ENCODE data around the gene POLR2I.

Gene POLR2I

GRCh38 chr19:36101550-36102327 is 12.9 kb downstream of the POLR2I start:
- no peak overlapping the region for H3K9ac ChIP-seq (ENCODE audit: insufficient read length)
- no peaks in the 10 kb centered on the region for H3K9me3 ChIP-seq (ENCODE audit: low read depth, low read length)
- peaks cover 22% of the 10 kb centered on the region; the same call in 1 of the 2 replicates for H3K36me3 ChIP-seq (ENCODE audit: insufficient read depth, low read length)
- no peak overlapping the region for H3K27ac ChIP-seq
- no peak for TF ChIP-seq EZH2 (IDR thresholded peaks at IDR 0.05)
- TF ChIP-seq FOXP2 (optimal IDR thresholded peaks at IDR 0.05; ENCODE audit: control extremely low read depth, extremely low read length, insufficient read depth), result no peak
- TF ChIP-seq POLR2AphosphoS5 (IDR thresholded peaks at IDR 0.05; ENCODE audit: borderline replicate concordance, low read depth, low read length), result no peak
- no peak for DNase-seq (ENCODE audit: low read depth, low spot score)
- H3K4me3 ChIP-seq, result no peak overlapping the region

DNA sequence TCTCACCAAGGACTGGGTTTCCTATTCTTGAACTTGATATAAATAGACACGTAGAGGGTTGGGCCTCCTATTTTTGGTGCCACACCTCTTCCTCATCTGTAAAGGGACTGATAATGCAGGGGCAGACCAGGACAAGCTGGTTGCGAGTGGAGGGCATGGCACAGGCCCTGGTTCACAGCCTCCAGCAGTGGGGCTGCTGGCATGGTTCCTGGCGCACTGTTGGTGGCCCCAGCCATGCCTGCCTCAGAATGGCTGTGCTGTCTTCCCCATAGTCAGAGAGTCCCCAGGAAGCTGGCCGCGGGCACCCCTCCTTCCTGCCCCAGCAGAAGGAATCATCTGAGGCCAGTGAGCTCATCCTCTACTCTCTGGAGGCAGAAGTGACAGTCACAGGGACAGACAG is 14.2 kb downstream of the POLR2I start:
- Histone ChIP-seq H3K4me3 (no peak overlapping the region), H3K27ac (no peak overlapping the region), H3K9ac (ENCODE audit: insufficient read length) (no peak overlapping the region), H3K9me3 (ENCODE audit: low read depth, low read length) (no peaks in the 10 kb centered on the region), H3K36me3 (ENCODE audit: insufficient read depth, low read length) (peaks cover 22% of the 10 kb centered on the region; the same call in 1 of the 2 replicates)
- TF ChIP-seq POLR2AphosphoS5 (IDR thresholded peaks at IDR 0.05; ENCODE audit: borderline replicate concordance, low read depth, low read length), result no peak
- no peak for TF ChIP-seq FOXP2 (optimal IDR thresholded peaks at IDR 0.05; ENCODE audit: control extremely low read depth, extremely low read length, insufficient read depth)
- no peak for TF ChIP-seq EZH2 (IDR thresholded peaks at IDR 0.05)
- DNase-seq (ENCODE audit: low read depth, low spot score), result no peak

DNA sequence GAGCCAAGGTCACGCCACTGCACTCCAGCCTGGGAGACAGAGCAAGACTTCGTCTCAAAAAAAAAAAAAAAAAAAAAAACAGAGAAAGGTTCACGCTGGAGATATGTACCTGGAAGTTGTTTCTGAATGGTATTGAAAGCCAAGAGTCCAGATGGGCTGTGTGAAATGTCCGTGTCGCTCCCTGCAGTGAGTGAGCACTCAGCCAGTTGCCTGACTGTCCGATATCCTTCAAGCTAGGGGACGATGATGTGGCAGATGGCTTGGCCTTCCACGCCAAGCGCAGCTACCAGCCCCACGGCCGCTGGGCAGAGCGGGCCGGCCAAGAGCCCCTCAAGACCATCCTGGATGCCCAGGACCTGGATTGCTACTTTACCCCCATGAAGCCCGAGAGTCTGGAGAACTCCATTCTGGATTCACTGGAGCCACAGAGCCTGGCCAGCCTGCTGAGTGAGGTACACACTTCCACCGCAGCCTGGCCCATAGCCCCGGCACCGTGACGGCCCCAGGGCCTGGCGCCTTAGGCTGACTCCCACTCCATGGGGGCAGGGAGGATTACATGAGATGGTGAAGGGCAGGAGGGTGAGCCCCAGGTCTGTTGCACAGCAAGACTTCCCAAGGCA is 15.4 kb downstream of the POLR2I start:
- DNase-seq (ENCODE audit: low read depth, low spot score), result no peak
- H3K36me3 ChIP-seq (ENCODE audit: insufficient read depth, low read length), result peaks cover 11% of the 10 kb centered on the region; the same call in 1 of the 2 replicates
- no peak overlapping the region for H3K4me3 ChIP-seq
- TF ChIP-seq POLR2AphosphoS5 (IDR thresholded peaks at IDR 0.05; ENCODE audit: borderline replicate concordance, low read depth, low read length), result no peak
- no peak for TF ChIP-seq EZH2 (IDR thresholded peaks at IDR 0.05)
- TF ChIP-seq FOXP2 (optimal IDR thresholded peaks at IDR 0.05; ENCODE audit: control extremely low read depth, extremely low read length, insufficient read depth), result no peak
- no peak overlapping the region for H3K9ac ChIP-seq (ENCODE audit: insufficient read length)
- no peak overlapping the region for H3K27ac ChIP-seq
- no peaks in the 10 kb centered on the region for H3K9me3 ChIP-seq (ENCODE audit: low read depth, low read length)

DNA sequence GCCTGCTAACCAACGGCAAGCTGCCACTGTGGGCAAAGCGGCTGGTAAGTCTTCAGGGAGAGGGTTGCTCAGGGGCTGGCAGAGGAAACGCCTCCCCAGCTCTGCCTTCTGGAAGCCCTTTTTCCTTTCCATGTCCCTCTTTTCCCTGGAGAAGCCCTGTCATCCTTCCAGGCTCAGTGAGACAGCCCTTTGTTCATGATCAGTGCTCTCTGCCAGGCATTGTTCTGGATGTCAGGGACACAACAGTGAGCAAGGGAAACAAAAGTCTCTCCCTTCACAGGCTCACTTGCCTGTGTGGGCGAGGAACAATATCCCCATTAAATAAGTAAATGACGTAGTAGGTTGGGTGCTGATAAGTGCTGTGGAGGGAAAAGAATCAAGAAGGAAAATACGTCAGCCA is 17.6 kb downstream of the POLR2I start:
- no peak overlapping the region for H3K9ac ChIP-seq (ENCODE audit: insufficient read length)
- no peaks in the 10 kb centered on the region for H3K9me3 ChIP-seq (ENCODE audit: low read depth, low read length)
- H3K4me3 ChIP-seq, result no peak overlapping the region
- no peak for DNase-seq (ENCODE audit: low read depth, low spot score)
- TF ChIP-seq EZH2 (IDR thresholded peaks at IDR 0.05) (no peak), FOXP2 (optimal IDR thresholded peaks at IDR 0.05; ENCODE audit: control extremely low read depth, extremely low read length, insufficient read depth) (no peak), POLR2AphosphoS5 (IDR thresholded peaks at IDR 0.05; ENCODE audit: borderline replicate concordance, low read depth, low read length) (no peak)
- H3K27ac ChIP-seq, result no peak overlapping the region
- H3K36me3 ChIP-seq (ENCODE audit: insufficient read depth, low read length), result peaks cover 19% of the 10 kb centered on the region; the same call in 1 of the 2 replicates

GRCh38 chr19:36093687-36094086 is 21.0 kb downstream of the POLR2I start:
- H3K4me3 ChIP-seq, result no peak overlapping the region
- TF ChIP-seq POLR2AphosphoS5 (IDR thresholded peaks at IDR 0.05; ENCODE audit: borderline replicate concordance, low read depth, low read length) (no peak), FOXP2 (optimal IDR thresholded peaks at IDR 0.05; ENCODE audit: control extremely low read depth, extremely low read length, insufficient read depth) (no peak), EZH2 (IDR thresholded peaks at IDR 0.05) (no peak)
- no peak for DNase-seq (ENCODE audit: low read depth, low spot score)
- no peak overlapping the region for H3K27ac ChIP-seq
- H3K9me3 ChIP-seq (ENCODE audit: low read depth, low read length), result no peaks in the 10 kb centered on the region
- H3K9ac ChIP-seq (ENCODE audit: insufficient read length), result no peak overlapping the region
- peaks cover 24% of the 10 kb centered on the region; the same call in 1 of the 2 replicates for H3K36me3 ChIP-seq (ENCODE audit: insufficient read depth, low read length)

DNA sequence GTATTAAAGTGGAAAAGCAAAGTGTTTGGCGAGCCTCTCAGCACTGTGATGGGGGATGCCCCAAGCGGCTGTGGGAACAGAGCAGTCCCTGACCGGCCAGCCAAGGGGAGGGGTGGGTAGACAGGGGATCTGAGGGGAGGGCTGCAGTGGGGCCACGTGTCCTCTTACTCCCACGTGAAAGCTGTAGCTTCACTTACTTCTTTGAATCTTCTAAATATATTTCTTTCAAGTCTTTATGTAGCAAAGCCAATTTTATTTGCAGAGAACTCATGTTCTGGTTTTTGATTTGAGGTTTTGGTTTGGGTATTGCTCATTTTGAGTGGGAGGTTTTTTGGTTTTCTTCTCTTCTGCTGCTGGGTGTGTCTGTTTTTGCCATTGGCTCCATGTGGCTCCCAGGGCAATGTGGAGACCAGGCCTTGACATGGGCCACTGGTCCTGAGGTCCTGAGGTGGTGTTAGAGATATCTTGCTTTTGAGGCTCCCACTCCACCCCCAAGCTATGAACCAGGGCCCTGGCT is 21.5 kb downstream of the POLR2I start:
- Histone ChIP-seq H3K27ac (no peak overlapping the region), H3K9me3 (ENCODE audit: low read depth, low read length) (no peaks in the 10 kb centered on the region), H3K36me3 (ENCODE audit: insufficient read depth, low read length) (peaks cover 28% of the 10 kb centered on the region; the same call in 1 of the 2 replicates), H3K4me3 (no peak overlapping the region), H3K9ac (ENCODE audit: insufficient read length) (no peak overlapping the region)
- no peak for TF ChIP-seq EZH2 (IDR thresholded peaks at IDR 0.05)
- no peak for TF ChIP-seq FOXP2 (optimal IDR thresholded peaks at IDR 0.05; ENCODE audit: control extremely low read depth, extremely low read length, insufficient read depth)
- no peak for DNase-seq (ENCODE audit: low read depth, low spot score)

DNA sequence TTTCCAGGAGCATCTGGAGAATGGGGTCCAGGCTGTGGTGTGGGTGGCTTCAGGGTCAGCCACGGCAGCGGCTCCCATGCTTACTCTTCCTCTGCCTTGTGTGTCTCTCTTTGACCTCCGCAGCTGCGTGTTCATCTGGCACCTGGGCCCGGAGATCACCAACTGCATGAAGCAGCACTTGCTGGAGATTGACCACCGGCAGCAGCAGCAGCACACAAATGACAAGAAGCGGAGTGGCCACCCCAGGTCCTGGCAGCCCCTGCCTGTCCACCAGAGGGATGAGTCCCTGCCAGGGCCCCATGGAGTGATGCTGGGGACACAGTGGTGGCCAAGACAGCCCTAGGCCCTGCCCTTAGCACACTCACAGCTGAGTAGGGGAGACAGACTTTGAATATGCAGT is 22.1 kb downstream of the POLR2I start:
- Histone ChIP-seq H3K9me3 (ENCODE audit: low read depth, low read length) (no peaks in the 10 kb centered on the region), H3K27ac (no peak overlapping the region), H3K36me3 (ENCODE audit: insufficient read depth, low read length) (peaks cover 34% of the 10 kb centered on the region), H3K9ac (ENCODE audit: insufficient read length) (no peak overlapping the region), H3K4me3 (no peak overlapping the region)
- TF ChIP-seq EZH2 (IDR thresholded peaks at IDR 0.05), result no peak
- no peak for TF ChIP-seq FOXP2 (optimal IDR thresholded peaks at IDR 0.05; ENCODE audit: control extremely low read depth, extremely low read length, insufficient read depth)
- TF ChIP-seq POLR2AphosphoS5 (IDR thresholded peaks at IDR 0.05; ENCODE audit: borderline replicate concordance, low read depth, low read length), result no peak
- no peak for DNase-seq (ENCODE audit: low read depth, low spot score)

DNA sequence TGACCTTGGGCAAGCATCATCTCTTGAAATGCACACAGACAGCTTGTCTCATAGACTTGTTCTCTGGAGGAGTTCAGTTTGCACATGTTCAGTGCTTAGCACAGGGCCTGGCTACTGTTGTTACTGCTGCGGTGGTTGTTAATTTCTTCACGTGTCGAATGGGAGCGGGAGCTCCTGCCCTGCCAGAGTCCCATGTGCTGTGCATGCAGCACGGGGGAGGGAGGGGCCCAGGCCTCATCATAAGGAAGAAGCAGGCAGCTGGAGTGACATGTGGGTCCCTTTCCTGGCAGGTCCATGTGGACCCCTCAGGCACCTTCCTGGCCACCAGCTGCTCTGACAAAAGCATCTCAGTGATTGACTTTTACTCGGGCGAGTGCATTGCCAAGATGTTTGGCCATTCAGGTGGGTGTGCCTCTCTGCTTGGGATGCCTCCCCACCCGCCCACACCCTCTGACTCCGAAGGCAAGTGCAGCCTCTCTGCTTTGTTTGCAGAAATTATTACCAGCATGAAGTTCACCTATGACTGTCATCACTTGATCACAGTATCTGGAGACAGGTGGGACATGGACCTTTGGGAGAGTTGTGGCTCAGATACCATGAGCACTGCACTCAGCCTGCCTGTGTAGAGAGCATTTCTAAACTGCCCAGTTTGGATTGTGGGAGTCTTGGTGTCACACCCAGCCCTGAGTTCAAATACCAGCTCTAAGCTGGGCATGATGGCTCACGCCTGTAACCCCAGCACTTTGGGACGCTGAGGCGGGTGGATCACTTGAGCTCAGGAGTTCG is 23.6 kb downstream of the POLR2I start:
- Histone ChIP-seq H3K4me3 (no peak overlapping the region), H3K36me3 (ENCODE audit: insufficient read depth, low read length) (peaks cover 36% of the 10 kb centered on the region), H3K27ac (no peak overlapping the region), H3K9me3 (ENCODE audit: low read depth, low read length) (no peaks in the 10 kb centered on the region), H3K9ac (ENCODE audit: insufficient read length) (no peak overlapping the region)
- no peak for TF ChIP-seq POLR2AphosphoS5 (IDR thresholded peaks at IDR 0.05; ENCODE audit: borderline replicate concordance, low read depth, low read length)
- TF ChIP-seq FOXP2 (optimal IDR thresholded peaks at IDR 0.05; ENCODE audit: control extremely low read depth, extremely low read length, insufficient read depth), result no peak
- no peak for TF ChIP-seq EZH2 (IDR thresholded peaks at IDR 0.05)
- DNase-seq (ENCODE audit: low read depth, low spot score), result no peak
